PFSK-1 (cell line): Measurements from ENCODE around the gene MOV10L1.

Source experiments
- FOXP2 ChIP-seq: optimal IDR thresholded peaks from 2 replicates; pipeline ENCODE3; 2011; ENCODE audit warnings: borderline replicate concordance, control low read depth, inconsistent platforms; ENCODE audit not compliant: insufficient read depth; ENCODE audit errors: extremely low read length, extremely low read depth
- POLR2AphosphoS5 ChIP-seq: IDR thresholded peaks from 2 replicates; pipeline ENCODE4 v1.6.1; 2012; ENCODE audit warnings: low read depth, mild to moderate bottlenecking, control low read depth, low read length, moderate library complexity
- REST ChIP-seq, 2 experiments: IDR thresholded peaks; 2 replicates each; pipeline versions ENCODE4 v1.6.1 to v1.8.0; 2011 to 2012; ENCODE audit warnings: low read depth in 2 of 2, low read length in 2 of 2, control low read depth in 1 of 2, inconsistent platforms in 1 of 2, mild to moderate bottlenecking in 1 of 2, moderate library complexity in 1 of 2; ENCODE audit not compliant: insufficient read depth in 1 of 2
- SIN3A ChIP-seq: IDR thresholded peaks from 2 replicates; pipeline ENCODE4 v1.6.1; 2012; ENCODE audit warnings: mild to moderate bottlenecking, low read length, moderate library complexity, borderline replicate concordance; ENCODE audit not compliant: insufficient read depth
- TAF1 ChIP-seq: IDR thresholded peaks from 2 replicates; pipeline ENCODE4 v1.6.1; 2012; ENCODE audit warnings: low read length, control low read depth, borderline replicate concordance; ENCODE audit not compliant: insufficient read depth

GRCh38 chr22:50064453-50064852 is 25.4 kb upstream of the MOV10L1 start:
- TF ChIP-seq POLR2AphosphoS5 (no peak), TAF1 (no peak), SIN3A (no peak), FOXP2 (no peak), REST (IDR thresholded peaks at IDR 0.05; ENCODE audit: insufficient read depth in 1 of 2, low read depth in 2 of 2, low read length in 2 of 2) (no peak)
